GM19468 (cell line): ENCODE results near the gene ATAD2B.

ENCODE experiments used
- ATAC-seq: cut with Tn5 transposase; IDR thresholded peaks from one replicate; pipeline ENCODE4 v1.9.1; 2021; ENCODE audit warnings: mild to moderate bottlenecking, moderate library complexity, moderate number of reproducible peaks; ENCODE audit not compliant: unreplicated experiment; ENCODE audit errors: extremely low read depth

ATAD2B gene

GRCh38 chr2:23915327-23915726 is 11.6 kb downstream of the ATAD2B start:
- ATAC-seq, result no peak

GRCh38 chr2:23912054-23912453 is 14.9 kb downstream of the ATAD2B start:
- ATAC-seq, result no peak

GRCh38 chr2:23905155-23905554 is 21.8 kb downstream of the ATAD2B start:
- no peak for ATAC-seq

- no peak for ATAC-seq
These were observed 22.2 kb downstream of the ATAD2B start for GRCh38 chr2:23904692-23905091.

GRCh38 chr2:23904215-23904614 is 22.7 kb downstream of the ATAD2B start:
- ATAC-seq, result no peak

GRCh38 chr2:23903034-23903433 is 23.9 kb downstream of the ATAD2B start:
- no peak for ATAC-seq

- no peak for ATAC-seq
These were observed 24.7 kb downstream of the ATAD2B start for GRCh38 chr2:23901966-23902846.

- ATAC-seq, result no peak
These were observed 26.2 kb downstream of the ATAD2B start for GRCh38 chr2:23900541-23901322.

- ATAC-seq, result no peak
These were observed 26.8 kb downstream of the ATAD2B start for GRCh38 chr2:23900133-23900532.

GRCh38 chr2:23871206-23871605 is 55.7 kb downstream of the ATAD2B start:
- no peak for ATAC-seq

- ATAC-seq, result no peak
These were observed 59.5 kb downstream of the ATAD2B start for GRCh38 chr2:23867449-23867848.

GRCh38 chr2:23862716-23863426 is 64.1 kb downstream of the ATAD2B start:
- no peak for ATAC-seq

- no peak for ATAC-seq
These were observed 65.0 kb downstream of the ATAD2B start for GRCh38 chr2:23861952-23862351.

GRCh38 chr2:23859983-23860382 is 66.9 kb downstream of the ATAD2B start:
- no peak for ATAC-seq

GRCh38 chr2:23859234-23859633 is 67.7 kb downstream of the ATAD2B start:
- no peak for ATAC-seq

GRCh38 chr2:23850564-23851256 is 76.2 kb downstream of the ATAD2B start:
- peak; percentile 49 for ATAC-seq

- no peak for ATAC-seq
These were observed 82.0 kb downstream of the ATAD2B start for GRCh38 chr2:23844905-23845304.

- ATAC-seq, result no peak
These were observed 83.6 kb downstream of the ATAD2B start for GRCh38 chr2:23843051-23843976.

- no peak for ATAC-seq
These were observed 86.9 kb downstream of the ATAD2B start for GRCh38 chr2:23839919-23840578.
